Liver (tissue), 3 donors: Measurements from ENCODE around the gene LSM5.

ENCODE experiments used
- CTCF ChIP-seq: fragments of 150-350 bp; IDR thresholded peaks from 2 replicates; pipeline ENCODE4 v1.5.1; 2017; ENCODE audit warnings: improper control_type of control experiment, low read depth, low read length; ENCODE audit not compliant: missing input control
- EGR1 ChIP-seq, 2 donors: IDR thresholded peaks; 2 replicates each; pipeline ENCODE4 v1.6.1; 2016 to 2018; ENCODE audit warnings: antibody characterized with exemption in 2 of 2, low read depth in 2 of 2
- HNF4A ChIP-seq, 2 donors: conservative IDR thresholded peaks; 2 replicates each; pipeline ENCODE4 v1.6.1; 2016; ENCODE audit warnings: antibody characterized with exemption in 2 of 2, mild to moderate bottlenecking in 2 of 2
- SP1 ChIP-seq: IDR thresholded peaks from 2 replicates; pipeline ENCODE4 v1.6.1; 2018; ENCODE audit warnings: antibody characterized with exemption, mild to moderate bottlenecking
- donor health status: healthy.
- donor health status: healthy.

- no peak for TF ChIP-seq CTCF
- no peak for TF ChIP-seq SP1
- TF ChIP-seq EGR1 (IDR thresholded peaks at IDR 0.05; ENCODE audit: low read depth in 2 of 2): no peak
- TF ChIP-seq HNF4A (conservative IDR thresholded peaks at IDR 0.05): no peak
These were observed 6.1 kb upstream of the LSM5 start for GRCh38 chr7:32496052-32496813.
